ENCODE results near the gene AVL9. TPM values are rescaled to one million over a fixed set of nuclear protein-coding genes. Genes with fewer than 3 reads are reported as not detected.

AVL9 gene
- 33.8 and 35.0 TPM in 2 replicates for total RNA-seq (2014; rRNA removed; shearing (Covaris generic))
- 13.1 and 14.3 TPM in 2 replicates for polyA plus RNA-seq (2016; fragmentation: Nextera tagmentation; extraction: Ambion mirVana)
- long read RNA-seq, full-length matches to known transcripts, result 4 of 9 reads
- long read RNA-seq, partial matches to known transcripts, result 3 of 9 reads
- long read RNA-seq, other reads (novel, unspliced or antisense), result 2 of 9 reads

DNA sequence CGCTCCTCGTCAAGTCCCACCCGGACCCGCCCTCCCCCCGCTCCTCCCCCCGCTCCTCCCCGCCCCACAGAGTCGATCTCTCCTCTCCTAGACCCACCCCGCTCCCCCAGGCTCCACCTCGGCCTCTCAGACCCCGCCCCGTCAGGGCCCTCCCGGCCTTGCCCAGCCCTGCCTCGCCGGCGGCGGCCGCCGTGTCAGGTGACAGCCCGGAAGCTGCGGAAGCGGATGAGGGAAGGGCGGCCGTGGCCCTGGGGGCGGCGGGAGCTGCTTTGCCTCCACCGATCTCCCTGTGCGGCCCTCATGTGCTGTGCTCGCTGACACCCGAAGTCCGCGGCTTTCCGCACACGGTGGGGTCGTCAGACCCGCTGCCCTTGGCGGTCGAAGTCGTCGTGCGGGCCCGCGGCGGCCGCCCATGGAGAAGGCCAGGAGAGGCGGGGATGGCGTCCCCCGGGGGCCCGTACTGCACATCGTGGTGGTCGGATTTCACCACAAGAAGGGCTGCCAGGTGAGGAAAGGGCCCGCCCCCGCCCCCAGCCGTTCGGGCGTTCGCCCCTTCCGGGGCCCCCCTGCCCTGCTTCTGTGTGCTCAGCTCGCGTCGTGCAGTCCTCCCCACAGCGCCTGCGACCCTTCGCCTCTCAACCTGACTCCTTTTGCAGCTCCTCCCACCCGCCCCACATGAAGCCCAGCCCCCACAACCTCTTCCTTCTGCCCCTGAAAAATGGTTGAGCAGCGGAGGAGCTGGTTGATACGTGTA, at the start of gene AVL9:
TSS of gene AVL9 (plus strand) at position 192 of the 754 bp plus-strand sequence. CDS start at position 413, 221 bp downstream.
- Histone ChIP-seq H3K27ac (ENCODE audit: low read depth) (peak within 1 kb of the TSS; percentile 93), H3K4me2 (peak within 1 kb of the TSS; percentile 83), H3K27me3 (ENCODE audit: insufficient read depth) (no peaks in the 10 kb centered on the region), H3K4me3 (peak within 1 kb of the TSS; percentile 77), H4K20me1 (replicated peaks; ENCODE audit: insufficient read depth) (0 out of 2 replicates have a peak, but pooled peaks cover 1% of the 10 kb centered on the region), H3K9me2 (ENCODE audit: insufficient read depth) (no peaks in the 10 kb centered on the region), H3K4me1 (ENCODE audit: insufficient read depth) (peaks cover 13% of the 10 kb centered on the region), H3K79me2 (replicated peaks; ENCODE audit: insufficient read depth) (peaks cover 45% of the 10 kb centered on the region), H2AFZ (peak within 1 kb of the TSS; percentile 75; the same call in 1 of the 2 replicates), H3F3A (replicated peaks; ENCODE audit: low read depth) (no peaks in the 10 kb centered on the region; the same call in 1 of the 2 replicates), H3K36me3 (ENCODE audit: insufficient read depth) (no peaks in the 10 kb centered on the region)
- peak; percentile 97 for DNase-seq (ENCODE audit: low spot score)
- Mint-ChIP-seq H3K36me3 (ENCODE audit: low read depth) (peaks cover 25% of the 10 kb centered on the region), H3K4me1 (peaks cover 15% of the 10 kb centered on the region), H3K27ac (peak within 1 kb of the TSS; percentile 97), H3K9me3 (peaks cover 7% of the 10 kb centered on the region), H3K4me3 (peak within 1 kb of the TSS; percentile 86), H3K27me3 (ENCODE audit: insufficient read depth, low read depth, poor library complexity) (no peaks in the 10 kb centered on the region)
- peak; percentile 97 for ATAC-seq
- TF ChIP-seq, protein P1, sequence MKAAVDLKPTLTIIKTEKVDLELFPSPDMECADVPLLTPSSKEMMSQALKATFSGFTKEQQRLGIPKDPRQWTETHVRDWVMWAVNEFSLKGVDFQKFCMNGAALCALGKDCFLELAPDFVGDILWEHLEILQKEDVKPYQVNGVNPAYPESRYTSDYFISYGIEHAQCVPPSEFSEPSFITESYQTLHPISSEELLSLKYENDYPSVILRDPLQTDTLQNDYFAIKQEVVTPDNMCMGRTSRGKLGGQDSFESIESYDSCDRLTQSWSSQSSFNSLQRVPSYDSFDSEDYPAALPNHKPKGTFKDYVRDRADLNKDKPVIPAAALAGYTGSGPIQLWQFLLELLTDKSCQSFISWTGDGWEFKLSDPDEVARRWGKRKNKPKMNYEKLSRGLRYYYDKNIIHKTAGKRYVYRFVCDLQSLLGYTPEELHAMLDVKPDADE (IDR thresholded peaks at IDR 0.05), result peak; percentile 42; the same call in 1 of the 2 replicates
- TF ChIP-seq POLR2AphosphoS5 (IDR thresholded peaks at IDR 0.05; ENCODE audit: low read depth) (peak; percentile 91), ZNF331 (CRISPR knock-in tag; IDR thresholded peaks at IDR 0.05; ENCODE audit: low read depth) (peak; percentile 31; the same call in 1 of the 2 replicates), EZH2phosphoT487 (IDR thresholded peaks at IDR 0.05; ENCODE audit: unreplicated experiment) (no peak), CREB1 (CRISPR knock-in tag; IDR thresholded peaks at IDR 0.05; ENCODE audit: low read depth) (no peak), NANOG (IDR thresholded peaks at IDR 0.05; ENCODE audit: borderline replicate concordance) (no peak), ZNF114 (CRISPR knock-in tag; IDR thresholded peaks at IDR 0.05) (no peak), EZH2 (IDR thresholded peaks at IDR 0.05; ENCODE audit: low read depth, unreplicated experiment) (no peak), JUNB (IDR thresholded peaks at IDR 0.05; ENCODE audit: unreplicated experiment) (no peak), ZNF462 (CRISPR knock-in tag; IDR thresholded peaks at IDR 0.05) (no peak), STAT1 (IDR thresholded peaks at IDR 0.05; ENCODE audit: unreplicated experiment) (no peak)
- TF ChIP-seq, protein P2, sequence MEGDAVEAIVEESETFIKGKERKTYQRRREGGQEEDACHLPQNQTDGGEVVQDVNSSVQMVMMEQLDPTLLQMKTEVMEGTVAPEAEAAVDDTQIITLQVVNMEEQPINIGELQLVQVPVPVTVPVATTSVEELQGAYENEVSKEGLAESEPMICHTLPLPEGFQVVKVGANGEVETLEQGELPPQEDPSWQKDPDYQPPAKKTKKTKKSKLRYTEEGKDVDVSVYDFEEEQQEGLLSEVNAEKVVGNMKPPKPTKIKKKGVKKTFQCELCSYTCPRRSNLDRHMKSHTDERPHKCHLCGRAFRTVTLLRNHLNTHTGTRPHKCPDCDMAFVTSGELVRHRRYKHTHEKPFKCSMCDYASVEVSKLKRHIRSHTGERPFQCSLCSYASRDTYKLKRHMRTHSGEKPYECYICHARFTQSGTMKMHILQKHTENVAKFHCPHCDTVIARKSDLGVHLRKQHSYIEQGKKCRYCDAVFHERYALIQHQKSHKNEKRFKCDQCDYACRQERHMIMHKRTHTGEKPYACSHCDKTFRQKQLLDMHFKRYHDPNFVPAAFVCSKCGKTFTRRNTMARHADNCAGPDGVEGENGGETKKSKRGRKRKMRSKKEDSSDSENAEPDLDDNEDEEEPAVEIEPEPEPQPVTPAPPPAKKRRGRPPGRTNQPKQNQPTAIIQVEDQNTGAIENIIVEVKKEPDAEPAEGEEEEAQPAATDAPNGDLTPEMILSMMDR (conservative IDR thresholded peaks at IDR 0.05; ENCODE audit: low read depth in 2 of 2), result no peak
- TF ChIP-seq, protein P3, sequence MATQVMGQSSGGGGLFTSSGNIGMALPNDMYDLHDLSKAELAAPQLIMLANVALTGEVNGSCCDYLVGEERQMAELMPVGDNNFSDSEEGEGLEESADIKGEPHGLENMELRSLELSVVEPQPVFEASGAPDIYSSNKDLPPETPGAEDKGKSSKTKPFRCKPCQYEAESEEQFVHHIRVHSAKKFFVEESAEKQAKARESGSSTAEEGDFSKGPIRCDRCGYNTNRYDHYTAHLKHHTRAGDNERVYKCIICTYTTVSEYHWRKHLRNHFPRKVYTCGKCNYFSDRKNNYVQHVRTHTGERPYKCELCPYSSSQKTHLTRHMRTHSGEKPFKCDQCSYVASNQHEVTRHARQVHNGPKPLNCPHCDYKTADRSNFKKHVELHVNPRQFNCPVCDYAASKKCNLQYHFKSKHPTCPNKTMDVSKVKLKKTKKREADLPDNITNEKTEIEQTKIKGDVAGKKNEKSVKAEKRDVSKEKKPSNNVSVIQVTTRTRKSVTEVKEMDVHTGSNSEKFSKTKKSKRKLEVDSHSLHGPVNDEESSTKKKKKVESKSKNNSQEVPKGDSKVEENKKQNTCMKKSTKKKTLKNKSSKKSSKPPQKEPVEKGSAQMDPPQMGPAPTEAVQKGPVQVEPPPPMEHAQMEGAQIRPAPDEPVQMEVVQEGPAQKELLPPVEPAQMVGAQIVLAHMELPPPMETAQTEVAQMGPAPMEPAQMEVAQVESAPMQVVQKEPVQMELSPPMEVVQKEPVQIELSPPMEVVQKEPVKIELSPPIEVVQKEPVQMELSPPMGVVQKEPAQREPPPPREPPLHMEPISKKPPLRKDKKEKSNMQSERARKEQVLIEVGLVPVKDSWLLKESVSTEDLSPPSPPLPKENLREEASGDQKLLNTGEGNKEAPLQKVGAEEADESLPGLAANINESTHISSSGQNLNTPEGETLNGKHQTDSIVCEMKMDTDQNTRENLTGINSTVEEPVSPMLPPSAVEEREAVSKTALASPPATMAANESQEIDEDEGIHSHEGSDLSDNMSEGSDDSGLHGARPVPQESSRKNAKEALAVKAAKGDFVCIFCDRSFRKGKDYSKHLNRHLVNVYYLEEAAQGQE (IDR thresholded peaks at IDR 0.05; ENCODE audit: unreplicated experiment), result no peak
